PC-3 (cell line): ENCODE data around the gene STX4.

Experiments used
- CTCF ChIP-seq: fragments of 300-600 bp; sonication (generic); conservative IDR thresholded peaks from 2 replicates; pipeline ENCODE4 v1.5.1; 2017; ENCODE audit warnings: antibody characterized with exemption, low read depth, mild to moderate bottlenecking, low read length
- EZH2phosphoT487 ChIP-seq: fragments of 300-600 bp; sonication (generic); IDR thresholded peaks from 2 replicates; pipeline ENCODE4 v1.6.1; 2018; ENCODE audit warnings: mild to moderate bottlenecking, antibody characterized with exemption, low read length, borderline replicate concordance

- TF ChIP-seq CTCF, result no peak
- TF ChIP-seq EZH2phosphoT487, result no peak
Observed at GRCh38 chr16:31023252-31023602, 10.1 kb upstream of the STX4 start.
